HFFc6 (cell line): ENCODE data around the gene BCAS3. TPM values are rescaled to one million over a fixed set of nuclear protein-coding genes. Genes with fewer than 3 reads are reported as not detected.

Source experiments
- DNase-seq: peaks from one replicate; pipeline ENCODE4 v3.0.0-alpha.2; 2018
- H3K27ac Mint-ChIP-seq: 2 replicates; pipeline ENCODE4 v1.8.0; 2020; ENCODE audit warnings: mild to moderate bottlenecking, mixed read lengths
- H3K27me3 Mint-ChIP-seq: 2 replicates; pipeline ENCODE4 v1.8.0; 2021; ENCODE audit warnings: mild to moderate bottlenecking, moderate library complexity, mixed read lengths; ENCODE audit not compliant: insufficient read depth
- H3K36me3 Mint-ChIP-seq: 2 replicates; pipeline ENCODE4 v1.8.0; 2021; ENCODE audit warnings: low read depth, mixed read lengths
- H3K4me1 Mint-ChIP-seq: 2 replicates; pipeline ENCODE4 v1.8.0; 2020; ENCODE audit warnings: low read depth, mixed read lengths
- H3K4me3 Mint-ChIP-seq: 2 replicates; pipeline ENCODE4 v1.8.0; 2020; ENCODE audit warnings: mild to moderate bottlenecking, moderate library complexity, mixed read lengths
- H3K9me3 Mint-ChIP-seq: 2 replicates; pipeline ENCODE4 v1.8.0; 2020; ENCODE audit warnings: mild to moderate bottlenecking, mixed read lengths
- total RNA-seq, 6 experiments: library from RNA; stranded (reverse); fragmentation: NEBNext Ultra II Directional; extraction: Animal tissue kit (Norgen Biotek cat#: 25700); gene quantifications; 2 replicates in 1 of 6; 3 replicates in 5 of 6; pipeline ENCODE4 v1.2.3, GENCODE V29; 2021
- TF ChIP-seq, protein P1 (sequence below): fragments of 200-600 bp; sonication (generic); IDR thresholded peaks from 2 replicates; pipeline ENCODE4 v1.5.0; 2021; ENCODE audit warnings: antibody characterized with exemption, mild to moderate bottlenecking

The BCAS3 gene
- total RNA-seq, 6 experiments from 2014 or later: 9.8 to 13.8 (median 12.0) TPM

DNA sequence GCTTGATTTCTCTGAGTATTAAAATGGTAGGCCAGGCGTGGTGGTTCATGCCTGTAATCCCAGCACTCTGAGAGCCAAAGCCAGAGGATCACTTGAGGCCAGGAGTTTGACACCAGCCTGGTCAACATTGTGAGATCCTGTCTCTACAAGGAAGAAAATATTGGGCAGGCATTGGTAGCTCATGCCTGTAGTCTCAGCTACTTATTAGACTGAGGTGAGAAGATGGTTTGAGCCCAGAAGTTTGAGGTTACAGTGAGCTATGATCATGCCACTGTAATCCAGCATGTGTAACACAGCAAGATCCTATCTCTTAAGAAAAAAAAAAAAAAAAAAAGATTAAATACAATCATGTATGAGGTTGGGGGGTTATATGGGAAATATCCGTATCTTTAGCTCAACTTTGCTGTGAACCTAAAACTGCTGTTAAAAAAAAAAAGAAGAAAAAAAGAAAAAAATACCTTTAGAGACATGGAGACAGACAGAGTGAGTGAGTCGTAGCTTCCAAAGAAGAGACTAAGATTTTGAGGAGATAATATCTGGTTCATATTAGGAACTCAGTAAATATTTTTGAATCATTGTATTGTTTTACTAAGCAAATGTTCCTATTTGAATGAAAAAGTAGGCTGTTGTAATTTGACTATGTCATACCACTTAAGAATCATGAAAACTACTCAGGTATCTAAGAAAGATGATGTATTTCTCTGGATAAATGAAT lies 396.3 kb downstream of the BCAS3 start:
- Mint-ChIP-seq H3K27ac (peak overlapping the region; percentile 32; the same call in 1 of the 2 replicates), H3K36me3 (no peaks in the 10 kb centered on the region; the same call in 1 of the 2 replicates), H3K4me3 (no peak overlapping the region), H3K27me3 (no peaks in the 10 kb centered on the region; the same call in 1 of the 2 replicates), H3K4me1 (peaks cover 31% of the 10 kb centered on the region), H3K9me3 (no peaks in the 10 kb centered on the region)
- TF ChIP-seq, protein P1, sequence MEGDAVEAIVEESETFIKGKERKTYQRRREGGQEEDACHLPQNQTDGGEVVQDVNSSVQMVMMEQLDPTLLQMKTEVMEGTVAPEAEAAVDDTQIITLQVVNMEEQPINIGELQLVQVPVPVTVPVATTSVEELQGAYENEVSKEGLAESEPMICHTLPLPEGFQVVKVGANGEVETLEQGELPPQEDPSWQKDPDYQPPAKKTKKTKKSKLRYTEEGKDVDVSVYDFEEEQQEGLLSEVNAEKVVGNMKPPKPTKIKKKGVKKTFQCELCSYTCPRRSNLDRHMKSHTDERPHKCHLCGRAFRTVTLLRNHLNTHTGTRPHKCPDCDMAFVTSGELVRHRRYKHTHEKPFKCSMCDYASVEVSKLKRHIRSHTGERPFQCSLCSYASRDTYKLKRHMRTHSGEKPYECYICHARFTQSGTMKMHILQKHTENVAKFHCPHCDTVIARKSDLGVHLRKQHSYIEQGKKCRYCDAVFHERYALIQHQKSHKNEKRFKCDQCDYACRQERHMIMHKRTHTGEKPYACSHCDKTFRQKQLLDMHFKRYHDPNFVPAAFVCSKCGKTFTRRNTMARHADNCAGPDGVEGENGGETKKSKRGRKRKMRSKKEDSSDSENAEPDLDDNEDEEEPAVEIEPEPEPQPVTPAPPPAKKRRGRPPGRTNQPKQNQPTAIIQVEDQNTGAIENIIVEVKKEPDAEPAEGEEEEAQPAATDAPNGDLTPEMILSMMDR: no peak
- DNase-seq: peak; percentile 7

DNA sequence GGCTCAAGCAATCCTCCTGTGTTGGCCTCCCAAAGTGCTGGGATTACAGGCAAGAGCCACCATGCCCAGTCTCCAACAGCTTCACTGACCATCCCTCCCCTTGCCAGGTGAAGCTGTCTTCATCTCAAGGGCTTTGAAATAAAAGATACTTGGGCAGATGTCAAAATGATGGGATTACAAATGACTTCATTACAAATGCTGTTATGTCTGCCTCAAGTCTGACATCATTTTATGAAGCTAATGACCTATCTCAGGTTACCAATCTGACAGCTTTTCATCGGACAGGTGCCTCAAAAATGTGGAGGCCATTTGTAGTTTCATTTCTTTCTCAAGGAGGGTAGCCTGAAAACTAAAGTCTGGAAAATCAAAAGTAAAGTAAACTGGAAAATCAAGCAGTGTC lies 398.3 kb downstream of the BCAS3 start:
- TF ChIP-seq, protein P1: no peak
- Mint-ChIP-seq H3K36me3 (no peaks in the 10 kb centered on the region), H3K27me3 (no peaks in the 10 kb centered on the region; the same call in 1 of the 2 replicates), H3K4me3 (no peak overlapping the region), H3K9me3 (no peaks in the 10 kb centered on the region), H3K27ac (peak overlapping the region; percentile 25; the same call in 1 of the 2 replicates), H3K4me1 (peaks cover 31% of the 10 kb centered on the region)
- no peak for DNase-seq

DNA sequence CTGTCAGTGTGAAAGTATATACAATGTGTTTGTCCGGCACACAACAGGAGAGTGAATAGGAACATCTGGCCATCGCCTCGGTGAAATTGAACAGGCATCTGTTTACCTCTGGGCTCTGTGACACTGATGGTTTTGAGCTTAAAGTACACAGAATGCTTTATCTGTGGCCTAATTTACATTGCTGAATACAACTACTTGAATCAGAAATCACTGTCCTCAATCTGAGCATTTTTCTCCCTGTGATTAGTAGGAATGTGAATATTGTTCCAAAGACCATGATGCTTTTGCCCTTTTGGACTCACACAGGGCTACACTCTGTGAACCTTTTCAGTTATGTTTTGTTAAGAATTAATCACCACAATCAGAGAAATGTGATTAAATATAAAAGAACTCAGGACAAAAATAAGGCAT lies 399.0 kb downstream of the BCAS3 start:
- DNase-seq: peak; percentile 22
- no peaks in the 10 kb centered on the region; the same call in 1 of the 2 replicates for H3K27me3 Mint-ChIP-seq
- H3K4me3 Mint-ChIP-seq: no peak overlapping the region
- H3K36me3 Mint-ChIP-seq: no peaks in the 10 kb centered on the region
- H3K27ac Mint-ChIP-seq: peak overlapping the region; percentile 55; the same call in 1 of the 2 replicates
- H3K4me1 Mint-ChIP-seq: peaks cover 31% of the 10 kb centered on the region
- TF ChIP-seq, protein P1: no peak
- no peaks in the 10 kb centered on the region for H3K9me3 Mint-ChIP-seq

DNA sequence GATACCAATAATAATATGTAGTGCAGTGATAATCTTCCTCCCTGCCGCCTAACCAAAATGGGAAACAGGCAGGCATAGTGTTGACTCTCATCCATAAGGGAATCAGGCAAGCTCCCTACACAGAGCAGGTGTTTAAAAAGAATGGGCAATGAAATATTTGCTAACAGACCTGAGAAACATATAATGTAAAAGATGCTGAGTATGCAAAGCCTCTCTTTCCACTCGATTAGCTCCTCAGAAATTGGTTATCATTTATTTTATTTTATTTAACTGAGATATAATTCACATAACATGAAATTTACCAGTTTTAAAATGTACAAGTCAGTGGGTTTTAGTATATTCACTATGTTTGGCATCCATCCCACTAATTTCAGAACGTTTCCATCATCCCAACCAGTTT lies 404.3 kb downstream of the BCAS3 start:
- H3K27me3 Mint-ChIP-seq: no peaks in the 10 kb centered on the region

DNA sequence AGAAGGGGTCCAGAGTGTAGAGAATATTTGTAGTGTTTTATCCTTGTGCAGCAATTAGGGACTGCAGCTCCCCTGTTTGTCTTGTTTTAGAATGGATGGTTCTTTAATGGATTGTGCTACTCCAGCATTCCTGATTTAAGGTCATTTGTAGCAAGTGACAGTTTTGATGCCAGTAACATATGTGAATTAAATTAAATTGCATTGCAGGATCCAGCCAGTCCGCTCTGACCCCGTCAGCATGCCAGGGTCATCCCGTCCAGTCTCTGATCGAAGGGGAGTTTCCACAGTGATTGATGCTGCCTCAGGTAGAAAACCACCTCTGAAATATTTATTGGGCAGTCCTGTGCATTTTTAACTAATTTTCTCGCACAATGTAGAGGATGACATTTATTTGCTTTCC lies 406.6 kb downstream of the BCAS3 start:
- H3K4me1 Mint-ChIP-seq: peaks cover 11% of the 10 kb centered on the region
- no peak for DNase-seq
- no peak overlapping the region for H3K4me3 Mint-ChIP-seq
- H3K36me3 Mint-ChIP-seq: no peaks in the 10 kb centered on the region; the same call in 1 of the 2 replicates
- TF ChIP-seq, protein P1: no peak
- no peak overlapping the region for H3K27ac Mint-ChIP-seq
- H3K9me3 Mint-ChIP-seq: no peaks in the 10 kb centered on the region
- no peaks in the 10 kb centered on the region for H3K27me3 Mint-ChIP-seq

More for the DNA sequence above, 404.3 kb downstream of the BCAS3 start:
- no peak overlapping the region for H3K27ac Mint-ChIP-seq
- no peaks in the 10 kb centered on the region; the same call in 1 of the 2 replicates for H3K36me3 Mint-ChIP-seq
- H3K9me3 Mint-ChIP-seq: no peaks in the 10 kb centered on the region
- DNase-seq: no peak
- H3K4me1 Mint-ChIP-seq: peaks cover under 1% of the 10 kb centered on the region; the same call in 1 of the 2 replicates
- H3K4me3 Mint-ChIP-seq: no peak overlapping the region
- TF ChIP-seq, protein P1: no peak
